ENCODE data around the gene CACNG4. TPM values are rescaled to one million over a fixed set of nuclear protein-coding genes. Genes with fewer than 3 reads are reported as not detected.

Gene CACNG4
- total and polyA plus RNA-seq, 2 experiments from 2014 or later: 1.6 to 4.1 TPM

GRCh38 chr17:67056746-67057490, 92.4 kb downstream of the CACNG4 start:
- DNase-seq (ENCODE audit: low spot score): no peak
- Histone ChIP-seq H3F3A (replicated peaks; ENCODE audit: low read depth) (no peaks in the 10 kb centered on the region), H3K79me2 (replicated peaks; ENCODE audit: insufficient read depth) (no peaks in the 10 kb centered on the region), H3K27me3 (ENCODE audit: insufficient read depth) (no peaks in the 10 kb centered on the region), H3K27ac (ENCODE audit: low read depth) (no peak overlapping the region), H3K36me3 (ENCODE audit: insufficient read depth) (no peaks in the 10 kb centered on the region), H3K4me2 (no peak overlapping the region), H3K4me3 (no peak overlapping the region), H2AFZ (no peak overlapping the region), H4K20me1 (replicated peaks; ENCODE audit: insufficient read depth) (no peaks in the 10 kb centered on the region), H3K9me2 (ENCODE audit: insufficient read depth) (no peaks in the 10 kb centered on the region), H3K4me1 (ENCODE audit: insufficient read depth) (no peaks in the 10 kb centered on the region)
- peaks cover 2% of the 10 kb centered on the region for H3K27me3 Mint-ChIP-seq (ENCODE audit: insufficient read depth, low read depth, poor library complexity)
- H3K4me1 Mint-ChIP-seq: no peaks in the 10 kb centered on the region
- TF ChIP-seq CREB1 (CRISPR knock-in tag; IDR thresholded peaks at IDR 0.05; ENCODE audit: low read depth) (no peak), ZNF462 (CRISPR knock-in tag; IDR thresholded peaks at IDR 0.05) (no peak), STAT1 (IDR thresholded peaks at IDR 0.05; ENCODE audit: unreplicated experiment) (no peak), ZNF114 (CRISPR knock-in tag; IDR thresholded peaks at IDR 0.05) (no peak)
- no peaks in the 10 kb centered on the region for H3K36me3 Mint-ChIP-seq (ENCODE audit: low read depth)
- H3K4me3 Mint-ChIP-seq: no peak overlapping the region
- H3K27ac Mint-ChIP-seq: no peak overlapping the region
- ATAC-seq: no peak
- no peaks in the 10 kb centered on the region; the same call in 1 of the 3 replicates for H3K9me3 Mint-ChIP-seq

GRCh38 chr17:67058036-67058435, 93.5 kb downstream of the CACNG4 start:
- H2AFZ ChIP-seq: no peak overlapping the region
- H3K9me2 ChIP-seq (ENCODE audit: insufficient read depth): no peaks in the 10 kb centered on the region
- no peaks in the 10 kb centered on the region for H3K79me2 ChIP-seq (replicated peaks; ENCODE audit: insufficient read depth)
- no peak for ATAC-seq
- H3K36me3 Mint-ChIP-seq (ENCODE audit: low read depth): no peaks in the 10 kb centered on the region
- H3K4me3 Mint-ChIP-seq: no peak overlapping the region
- H3K9me3 Mint-ChIP-seq: peaks cover 3% of the 10 kb centered on the region
- no peak overlapping the region for H3K4me3 ChIP-seq
- DNase-seq (ENCODE audit: low spot score): no peak
- H4K20me1 ChIP-seq (replicated peaks; ENCODE audit: insufficient read depth): no peaks in the 10 kb centered on the region
- no peak overlapping the region for H3K27ac Mint-ChIP-seq
- no peaks in the 10 kb centered on the region for H3F3A ChIP-seq (replicated peaks; ENCODE audit: low read depth)
- no peaks in the 10 kb centered on the region for H3K27me3 ChIP-seq (ENCODE audit: insufficient read depth)
- H3K36me3 ChIP-seq (ENCODE audit: insufficient read depth): no peaks in the 10 kb centered on the region
- H3K4me1 ChIP-seq (ENCODE audit: insufficient read depth): no peaks in the 10 kb centered on the region
- H3K4me2 ChIP-seq: no peak overlapping the region
- H3K27ac ChIP-seq (ENCODE audit: low read depth): no peak overlapping the region
- peaks cover 2% of the 10 kb centered on the region for H3K27me3 Mint-ChIP-seq (ENCODE audit: insufficient read depth, low read depth, poor library complexity)
- H3K4me1 Mint-ChIP-seq: no peaks in the 10 kb centered on the region
- TF ChIP-seq ETS1 (IDR thresholded peaks at IDR 0.05) (no peak), STAT1 (IDR thresholded peaks at IDR 0.05; ENCODE audit: unreplicated experiment) (no peak), REST (IDR thresholded peaks at IDR 0.05; ENCODE audit: unreplicated experiment) (no peak)

All from GM23338 (cell line).